ENCODE measurements around the gene CDH24. TPM values are rescaled to one million over a fixed set of nuclear protein-coding genes. Genes with fewer than 3 reads are reported as not detected.

The CDH24 gene
- total RNA-seq, 1 experiment from 2014 or later: 5.0 TPM

DNA sequence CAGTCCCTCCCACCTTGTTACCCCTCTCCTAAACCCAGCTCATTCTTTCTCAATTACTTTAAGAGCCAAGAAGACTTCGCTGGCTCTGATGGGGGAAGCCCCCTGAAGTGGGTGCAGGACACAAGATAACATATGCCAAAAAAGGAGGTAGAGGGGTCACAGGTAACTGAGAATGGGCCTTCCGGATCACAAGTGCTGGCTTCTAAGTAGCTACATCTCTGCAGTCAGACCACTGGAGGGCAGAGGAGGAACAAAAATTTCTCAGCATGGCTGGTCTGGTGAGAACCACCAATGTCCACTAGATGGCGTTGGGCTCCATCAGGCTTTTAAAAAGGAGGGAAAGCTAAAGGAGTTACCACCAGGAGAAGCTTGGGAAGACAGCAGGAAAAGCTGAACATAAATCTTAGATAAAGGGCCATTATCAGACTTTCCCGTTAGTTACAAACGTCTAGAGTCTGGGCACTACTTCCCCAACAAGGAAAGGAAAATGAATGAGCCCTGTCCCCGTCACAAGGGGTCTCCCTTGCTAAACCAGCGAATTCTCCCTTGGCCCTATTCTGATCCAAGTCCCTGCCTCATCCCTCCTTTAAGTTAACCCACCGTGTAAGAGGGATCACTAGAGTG, 11.6 kb upstream of the CDH24 start:
- TF ChIP-seq, protein P1, sequence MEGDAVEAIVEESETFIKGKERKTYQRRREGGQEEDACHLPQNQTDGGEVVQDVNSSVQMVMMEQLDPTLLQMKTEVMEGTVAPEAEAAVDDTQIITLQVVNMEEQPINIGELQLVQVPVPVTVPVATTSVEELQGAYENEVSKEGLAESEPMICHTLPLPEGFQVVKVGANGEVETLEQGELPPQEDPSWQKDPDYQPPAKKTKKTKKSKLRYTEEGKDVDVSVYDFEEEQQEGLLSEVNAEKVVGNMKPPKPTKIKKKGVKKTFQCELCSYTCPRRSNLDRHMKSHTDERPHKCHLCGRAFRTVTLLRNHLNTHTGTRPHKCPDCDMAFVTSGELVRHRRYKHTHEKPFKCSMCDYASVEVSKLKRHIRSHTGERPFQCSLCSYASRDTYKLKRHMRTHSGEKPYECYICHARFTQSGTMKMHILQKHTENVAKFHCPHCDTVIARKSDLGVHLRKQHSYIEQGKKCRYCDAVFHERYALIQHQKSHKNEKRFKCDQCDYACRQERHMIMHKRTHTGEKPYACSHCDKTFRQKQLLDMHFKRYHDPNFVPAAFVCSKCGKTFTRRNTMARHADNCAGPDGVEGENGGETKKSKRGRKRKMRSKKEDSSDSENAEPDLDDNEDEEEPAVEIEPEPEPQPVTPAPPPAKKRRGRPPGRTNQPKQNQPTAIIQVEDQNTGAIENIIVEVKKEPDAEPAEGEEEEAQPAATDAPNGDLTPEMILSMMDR (IDR thresholded peaks at IDR 0.05; ENCODE audit: unreplicated experiment): peak; percentile 90
- intact Hi-C loops (cut with micrococcal nuclease; ENCODE audit: unreplicated experiment): no loop called here
- Mint-ChIP-seq H3K27ac (ENCODE audit: unreplicated experiment) (no peak overlapping the region), H3K4me1 (ENCODE audit: low read depth, unreplicated experiment) (peaks cover 35% of the 10 kb centered on the region), H3K36me3 (ENCODE audit: insufficient read depth, unreplicated experiment) (peaks cover 69% of the 10 kb centered on the region), H3K27me3 (ENCODE audit: unreplicated experiment) (no peaks in the 10 kb centered on the region), H3K4me3 (ENCODE audit: low read depth, unreplicated experiment) (no peak overlapping the region), H3K9me3 (ENCODE audit: low read depth, unreplicated experiment) (no peaks in the 10 kb centered on the region)
- CTCF ChIA-PET: interaction anchor here (0.6 to 1.8 kb wide), 21 partner anchors 9 to 233 kb away, joined by 3 to 25 read pairs (median 5); partner anchors contain the start of genes ACIN1, AJUBA, C14orf119 and CDH24
- peak; percentile 82 for DNase-seq
- TSS peak; percentile 1 for BruUV-seq (replicated peaks)

DNA sequence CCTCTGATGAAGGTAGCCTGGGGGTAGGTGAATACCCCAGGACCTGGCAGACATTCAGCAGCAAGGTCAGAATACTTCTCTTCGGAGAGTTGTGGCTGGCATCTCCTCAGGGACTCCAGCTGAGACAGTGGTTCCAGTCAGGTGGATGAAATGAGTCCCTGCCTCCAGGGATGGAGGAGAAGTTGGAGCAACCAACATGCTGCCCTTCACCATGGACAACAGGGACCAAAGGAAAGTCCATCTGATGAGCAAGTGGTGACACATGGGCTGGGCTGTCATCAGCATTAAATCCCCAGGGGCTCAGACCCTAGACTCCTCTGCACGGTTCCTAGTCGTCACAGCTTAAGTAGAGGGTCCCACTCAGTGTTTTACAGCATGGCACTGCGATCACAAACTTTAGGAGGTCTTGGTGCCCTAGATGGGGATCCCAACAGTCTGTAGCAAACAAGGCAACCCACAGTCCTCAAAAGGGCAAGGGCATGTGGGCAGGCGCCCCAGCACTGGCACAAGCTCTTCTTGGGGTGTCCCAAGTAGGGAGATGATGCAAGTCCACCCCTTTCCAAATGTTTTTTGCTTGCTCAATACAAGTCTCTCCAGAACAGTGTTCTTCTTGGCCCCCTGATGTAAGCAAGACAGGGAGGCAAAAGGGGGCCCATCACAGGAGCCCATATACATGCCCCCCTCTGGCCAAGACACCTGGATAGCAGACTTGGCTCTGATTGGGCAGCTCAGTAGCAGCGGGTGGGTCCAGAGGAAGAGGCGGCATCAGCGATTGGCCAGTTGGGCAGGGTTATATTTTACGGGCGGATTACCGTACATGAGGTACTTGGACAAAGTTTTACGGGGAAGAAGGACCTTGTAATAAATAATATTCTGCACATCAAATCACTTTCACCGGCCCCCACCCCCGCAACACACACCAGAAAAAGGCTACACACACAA, 10.8 kb upstream of the CDH24 start:
- DNase-seq: no peak
- no peak overlapping the region for H3K4me3 Mint-ChIP-seq (ENCODE audit: low read depth, unreplicated experiment)
- TF ChIP-seq, protein P1 (IDR thresholded peaks at IDR 0.05; ENCODE audit: unreplicated experiment): no peak
- intact Hi-C loops (cut with micrococcal nuclease; ENCODE audit: unreplicated experiment): no loop called here
- CTCF ChIA-PET: interaction anchor here (0.6 to 1.8 kb wide), 18 partner anchors 9 to 234 kb away, joined by 3 to 25 read pairs (median 6); partner anchors contain the start of genes ACIN1, AJUBA, C14orf119 and CDH24
- H3K27me3 Mint-ChIP-seq (ENCODE audit: unreplicated experiment): no peaks in the 10 kb centered on the region
- no peak overlapping the region for H3K27ac Mint-ChIP-seq (ENCODE audit: unreplicated experiment)
- BruUV-seq (replicated peaks): no TSS peak
- H3K9me3 Mint-ChIP-seq (ENCODE audit: low read depth, unreplicated experiment): no peaks in the 10 kb centered on the region
- peaks cover 66% of the 10 kb centered on the region for H3K36me3 Mint-ChIP-seq (ENCODE audit: insufficient read depth, unreplicated experiment)
- peaks cover 43% of the 10 kb centered on the region for H3K4me1 Mint-ChIP-seq (ENCODE audit: low read depth, unreplicated experiment)

DNA sequence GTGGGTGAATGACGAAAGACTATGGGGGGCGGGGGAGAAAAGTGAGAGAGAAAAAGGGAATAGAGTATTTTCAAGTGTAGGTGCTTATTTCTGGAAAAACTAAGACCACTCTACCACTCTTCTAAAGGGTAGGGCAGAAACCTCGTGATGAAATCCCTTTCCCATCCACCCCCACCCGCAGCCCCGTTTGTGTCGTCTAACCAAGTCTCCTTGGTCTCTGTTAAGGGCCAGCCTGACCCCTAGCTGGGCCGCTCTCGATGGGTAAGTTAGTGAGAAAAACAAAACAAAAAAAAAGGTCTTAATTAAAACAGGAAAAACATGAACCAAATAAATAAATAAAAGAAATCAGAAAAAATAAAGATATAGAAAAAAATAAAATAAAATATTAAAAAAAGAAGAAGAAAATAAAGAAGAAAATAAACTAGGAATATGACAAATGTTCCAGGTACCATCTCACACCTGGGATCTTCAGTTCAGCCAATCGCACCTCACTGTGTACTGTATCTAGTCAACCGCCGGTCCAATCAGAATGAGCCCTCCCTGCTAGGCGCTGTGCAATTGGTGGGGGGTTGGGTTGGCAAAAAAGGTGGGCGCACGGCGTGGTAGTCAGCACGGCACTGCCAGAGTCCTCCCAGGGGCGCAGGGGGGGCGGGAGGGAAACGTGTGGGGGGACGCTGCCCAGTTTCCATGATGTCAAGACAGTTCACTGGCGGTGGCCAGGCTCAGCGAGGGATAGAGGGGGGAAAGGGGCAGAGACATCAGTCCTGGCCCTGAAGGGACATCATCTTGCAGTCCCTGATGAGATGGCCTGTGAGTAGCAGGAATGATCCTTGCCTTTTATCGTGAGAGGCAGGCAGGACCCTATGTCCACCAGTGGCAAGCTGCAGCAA, 9.8 kb upstream of the CDH24 start:
- BruUV-seq (replicated peaks): no TSS peak
- Mint-ChIP-seq H3K36me3 (ENCODE audit: insufficient read depth, unreplicated experiment) (peaks cover 72% of the 10 kb centered on the region), H3K27ac (ENCODE audit: unreplicated experiment) (no peak overlapping the region)

More for the DNA sequence above, 9.8 kb upstream of the CDH24 start:
- TF ChIP-seq, protein P1 (IDR thresholded peaks at IDR 0.05; ENCODE audit: unreplicated experiment): no peak
- intact Hi-C loops (cut with micrococcal nuclease; ENCODE audit: unreplicated experiment): no loop called here
- no peak overlapping the region for H3K4me3 Mint-ChIP-seq (ENCODE audit: low read depth, unreplicated experiment)
- H3K9me3 Mint-ChIP-seq (ENCODE audit: low read depth, unreplicated experiment): no peaks in the 10 kb centered on the region
- no peaks in the 10 kb centered on the region for H3K27me3 Mint-ChIP-seq (ENCODE audit: unreplicated experiment)
- no peak for DNase-seq
- CTCF ChIA-PET: no interaction called here
- H3K4me1 Mint-ChIP-seq (ENCODE audit: low read depth, unreplicated experiment): peaks cover 48% of the 10 kb centered on the region
